ENCODE data around the gene MAMDC4. TPM values are rescaled to one million over a fixed set of nuclear protein-coding genes. Genes with fewer than 3 reads are reported as not detected.
"Not testable (repeated sequence)": the region's sequence is repeated elsewhere in the genome, so short reads cannot be mapped to it uniquely, and the experiment has no call there.

Gene MAMDC4
- total RNA-seq, 1 donor from 2014 or later = 36.7 TPM

GRCh38 chr9:136843801-136844740 is 8.1 kb upstream of the MAMDC4 start:
- not testable (repeated sequence) for H3K9me3 Mint-ChIP-seq (ENCODE audit: low read depth); H3K27me3 Mint-ChIP-seq; DNase-seq (ENCODE audit: low spot score, unreplicated experiment); H3K4me3 Mint-ChIP-seq (ENCODE audit: low read depth); H3K36me3 Mint-ChIP-seq (ENCODE audit: insufficient read depth)
- TF ChIP-seq CTCF (IDR thresholded peaks at IDR 0.05; ENCODE audit: unreplicated experiment) = peak; percentile 60
- H3K4me1 Mint-ChIP-seq (ENCODE audit: low read depth) = peaks cover 12% of the 10 kb centered on the region
- peak overlapping the region; percentile 29 for H3K27ac Mint-ChIP-seq

GRCh38 chr9:136844761-136845464 is 7.2 kb upstream of the MAMDC4 start:
- peaks cover 14% of the 10 kb centered on the region for H3K4me1 Mint-ChIP-seq (ENCODE audit: low read depth)
- TF ChIP-seq CTCF (IDR thresholded peaks at IDR 0.05; ENCODE audit: unreplicated experiment) = no peak
- H3K9me3 Mint-ChIP-seq (ENCODE audit: low read depth) = no peaks in the 10 kb centered on the region
- H3K36me3 Mint-ChIP-seq (ENCODE audit: insufficient read depth) = peaks cover 5% of the 10 kb centered on the region
- H3K4me3 Mint-ChIP-seq (ENCODE audit: low read depth) = no peak overlapping the region
- no peak for DNase-seq (ENCODE audit: low spot score, unreplicated experiment)
- peaks cover 6% of the 10 kb centered on the region for H3K27me3 Mint-ChIP-seq
- H3K27ac Mint-ChIP-seq = no peak overlapping the region

- no peak for DNase-seq (ENCODE audit: low spot score, unreplicated experiment)
- Mint-ChIP-seq H3K9me3 (ENCODE audit: low read depth) (no peaks in the 10 kb centered on the region), H3K4me1 (ENCODE audit: low read depth) (peaks cover 11% of the 10 kb centered on the region), H3K36me3 (ENCODE audit: insufficient read depth) (peaks cover 2% of the 10 kb centered on the region), H3K4me3 (ENCODE audit: low read depth) (no peak overlapping the region), H3K27me3 (peaks cover 6% of the 10 kb centered on the region), H3K27ac (no peak overlapping the region)
- no peak for TF ChIP-seq CTCF (IDR thresholded peaks at IDR 0.05; ENCODE audit: unreplicated experiment)
These were observed 6.5 kb upstream of the MAMDC4 start for GRCh38 chr9:136845465-136846260.

GRCh38 chr9:136846376-136847087 is 5.6 kb upstream of the MAMDC4 start:
- Mint-ChIP-seq H3K4me3 (ENCODE audit: low read depth) (no peak overlapping the region), H3K27ac (peak overlapping the region; percentile 59), H3K4me1 (ENCODE audit: low read depth) (peaks cover 5% of the 10 kb centered on the region), H3K27me3 (peaks cover 6% of the 10 kb centered on the region), H3K9me3 (ENCODE audit: low read depth) (no peaks in the 10 kb centered on the region), H3K36me3 (ENCODE audit: insufficient read depth) (peaks cover 2% of the 10 kb centered on the region)
- DNase-seq (ENCODE audit: low spot score, unreplicated experiment) = no peak
- no peak for TF ChIP-seq CTCF (IDR thresholded peaks at IDR 0.05; ENCODE audit: unreplicated experiment)

All from progenitor cell of endocrine pancreas (in vitro differentiated cells).